Measurements from ENCODE around the gene RANBP10. TPM values are rescaled to one million over a fixed set of nuclear protein-coding genes. Genes with fewer than 3 reads are reported as not detected.

Gene RANBP10
- total and polyA plus RNA-seq, 2 donors (not counting 3 experiments of a cell fraction or from before 2014, with no cell fraction given) = 25.6 to 28.8 TPM

- H3K9ac ChIP-seq (replicated peaks; ENCODE audit: extremely low read depth, insufficient read depth, low read length) = peak overlapping the region; percentile 45
- TF ChIP-seq MYC (IDR thresholded peaks at IDR 0.05; ENCODE audit: low read depth, low read length) = no peak
- TF ChIP-seq FOS (IDR thresholded peaks at IDR 0.05; ENCODE audit: borderline replicate concordance, insufficient read depth, low read length) = no peak
- TF ChIP-seq POLR2AphosphoS5 (IDR thresholded peaks at IDR 0.05; ENCODE audit: insufficient read depth, low read depth, low read length) = no peak
- TF ChIP-seq POLR2A (IDR thresholded peaks at IDR 0.05; ENCODE audit: low read depth, low read length) = no peak
- TF ChIP-seq, protein P1, sequence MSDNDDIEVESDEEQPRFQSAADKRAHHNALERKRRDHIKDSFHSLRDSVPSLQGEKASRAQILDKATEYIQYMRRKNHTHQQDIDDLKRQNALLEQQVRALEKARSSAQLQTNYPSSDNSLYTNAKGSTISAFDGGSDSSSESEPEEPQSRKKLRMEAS (IDR thresholded peaks at IDR 0.05; ENCODE audit: insufficient read depth, insufficient read length) = no peak
- no peak for TF ChIP-seq JUN (IDR thresholded peaks at IDR 0.05; ENCODE audit: borderline replicate concordance, insufficient read depth, insufficient read length, low read depth)
- no peak for TF ChIP-seq GATA2 (IDR thresholded peaks at IDR 0.05; ENCODE audit: insufficient read depth, insufficient read length, low read depth, low read length)
- TF ChIP-seq CTCF (IDR thresholded peaks at IDR 0.05; ENCODE audit: extremely low read depth in 1 of 2, insufficient read depth in 1 of 2, low read depth in 1 of 2, low read length in 2 of 2) = no peak
- TF ChIP-seq EZH2 (IDR thresholded peaks at IDR 0.05; ENCODE audit: borderline replicate concordance, low read depth, low read length, severe bottlenecking) = no peak
- POLR2A ChIA-PET = interaction anchor here (0.8 to 2.7 kb wide), 5 partner anchors 9 to 88 kb away, joined by 4 to 7 read pairs (median 5); partner anchors contain the start of gene GFOD2
- peaks cover 0 to 3% of the 10 kb centered on the region in 2 experiments for H3K36me3 ChIP-seq (ENCODE audit: control insufficient read depth in 2 of 2, extremely low read depth in 1 of 2, insufficient read depth in 2 of 2, low read length in 2 of 2)
- peak overlapping the region; percentile 62 to 90 (median 65) for H3K4me3 ChIP-seq (replicated peaks in 1 of 3; ENCODE audit: insufficient read depth in 1 of 3, low read depth in 1 of 3, low read length in 3 of 3)
- no peak for DNase-seq (ENCODE audit: low read depth, low spot score)
- peak overlapping the region; percentile 59 for H3K27ac ChIP-seq (ENCODE audit: insufficient read depth, low read depth, low read length)
- H3K27me3 ChIP-seq (ENCODE audit: control insufficient read depth in 2 of 2, insufficient read depth in 2 of 2, low read length in 2 of 2) = no peaks in the 10 kb centered on the region
- H3K4me2 ChIP-seq (ENCODE audit: insufficient read depth, low read length) = peak overlapping the region; percentile 69
- no peaks in the 10 kb centered on the region for H3K9me3 ChIP-seq (replicated peaks; ENCODE audit: control insufficient read depth, insufficient read depth, low read length)
- intact Hi-C loops (cut with micrococcal nuclease) (loop anchor here (2.0 to 10.0 kb wide), 2 partner anchors 36 to 282 kb away; partner anchors contain the start of gene RIPOR1), dilution Hi-C loops (cut with MboI; ENCODE audit: extremely low pct_ligation_motif_present, low sequenced_read_pairs) (no loop called here)
- H3K9me1 ChIP-seq (replicated peaks; ENCODE audit: control insufficient read depth, extremely low read depth, insufficient read depth, low read length) = no peaks in the 10 kb centered on the region
- BruUV-seq (replicated peaks) = TSS peak; percentile 39
- H4K20me1 ChIP-seq (replicated peaks; ENCODE audit: control insufficient read depth, extremely low read depth, insufficient read depth, low read length) = no peaks in the 10 kb centered on the region
- H2AFZ ChIP-seq (ENCODE audit: low read depth, low read length) = peak overlapping the region; percentile 97
- H3K79me2 ChIP-seq (ENCODE audit: control insufficient read depth, insufficient read depth, low read length) = peaks cover 30% of the 10 kb centered on the region
- FAIRE-seq = no peak
- CTCF ChIA-PET = interaction anchor here (0.9 to 3.1 kb wide), 13 partner anchors 9 to 293 kb away, joined by 3 to 48 read pairs (median 5); partner anchors contain the start of gene GFOD2
- peaks cover 11% of the 10 kb centered on the region for H3K4me1 ChIP-seq (ENCODE audit: control insufficient read depth, extremely low read depth, insufficient read depth, low read length)
Measured at GRCh38 chr16:67807148-67807682, 855 bp upstream of the RANBP10 start.

Data from endothelial cell of umbilical vein (primary cell).